HEK293 (cell line): ENCODE measurements around the gene TPM2.

ENCODE experiments used
- BCL11A ChIP-seq: fragments of 450-650 bp; formaldehyde crosslinking; IDR thresholded peaks from 2 replicates; pipeline ENCODE4 v1.5.1; 2016; ENCODE audit warnings: low read depth, missing biosample characterization, missing genetic modification characterization
- CTCF ChIP-seq: fragments of 450-650 bp; formaldehyde crosslinking; IDR thresholded peaks from 2 replicates; pipeline ENCODE4 v1.5.1; 2016; ENCODE audit warnings: missing biosample characterization, missing genetic modification characterization
- SP3 ChIP-seq: fragments of 450-650 bp; formaldehyde crosslinking; IDR thresholded peaks from 2 replicates; pipeline ENCODE4 v1.5.1; 2016; ENCODE audit warnings: missing biosample characterization, missing genetic modification characterization
- YY1 ChIP-seq: fragments of 450-650 bp; formaldehyde crosslinking; IDR thresholded peaks from 2 replicates; pipeline ENCODE4 v1.5.1; 2018; ENCODE audit warnings: missing biosample characterization, missing genetic modification characterization
- ZBTB1 ChIP-seq: fragments of 450-650 bp; formaldehyde crosslinking; IDR thresholded peaks from 2 replicates; pipeline ENCODE4 v1.5.1; 2016; ENCODE audit warnings: missing biosample characterization, missing genetic modification characterization
- ZBTB7A ChIP-seq: fragments of 450-650 bp; formaldehyde crosslinking; IDR thresholded peaks from 2 replicates; pipeline ENCODE4 v1.5.1; 2016; ENCODE audit warnings: low read depth, missing biosample characterization, missing genetic modification characterization
- ZNF23 ChIP-seq: fragments of 450-650 bp; formaldehyde crosslinking; IDR thresholded peaks from 2 replicates; pipeline ENCODE4 v1.5.1; 2016; ENCODE audit warnings: missing biosample characterization, missing genetic modification characterization, borderline replicate concordance
- ZNF350 ChIP-seq: fragments of 450-650 bp; formaldehyde crosslinking; IDR thresholded peaks from 2 replicates; pipeline ENCODE4 v1.5.0; 2017; ENCODE audit warnings: missing biosample characterization, mild to moderate bottlenecking, missing genetic modification characterization
- ZNF558 ChIP-seq: fragments of 450-650 bp; formaldehyde crosslinking; IDR thresholded peaks from 2 replicates; pipeline ENCODE4 v1.5.1; 2016; ENCODE audit warnings: missing biosample characterization, missing genetic modification characterization
- ZSCAN30 ChIP-seq: fragments of 450-650 bp; IDR thresholded peaks from 2 replicates; pipeline ENCODE4 v1.5.1; 2018; ENCODE audit warnings: missing biosample characterization, mild to moderate bottlenecking, missing genetic modification characterization, moderate library complexity
- TF ChIP-seq, protein P1 (sequence below): fragments of 450-650 bp; formaldehyde crosslinking; IDR thresholded peaks from 2 replicates; pipeline ENCODE4 v1.5.1; 2016; ENCODE audit warnings: missing biosample characterization, missing genetic modification characterization, low read depth
- TF ChIP-seq, protein P2 (sequence below): fragments of 450-650 bp; formaldehyde crosslinking; optimal IDR thresholded peaks from 2 replicates; pipeline ENCODE3; 2016; ENCODE audit warnings: missing biosample characterization, mild to moderate bottlenecking, missing genetic modification characterization
- TF ChIP-seq, protein P3 (sequence below): fragments of 450-650 bp; formaldehyde crosslinking; conservative IDR thresholded peaks from 2 replicates; pipeline ENCODE4 v1.5.1; 2016; ENCODE audit warnings: low read depth, missing biosample characterization, missing genetic modification characterization

- TF ChIP-seq ZSCAN30 (tag by site-specific recombination) (no peak), BCL11A (no peak), CTCF (tag by site-specific recombination) (no peak), ZNF350 (no peak), ZBTB7A (no peak), ZBTB1 (tag by site-specific recombination) (no peak), ZNF558 (no peak), YY1 (tag by site-specific recombination) (no peak), SP3 (tag by site-specific recombination) (no peak), ZNF23 (no peak)
- TF ChIP-seq, protein P1, sequence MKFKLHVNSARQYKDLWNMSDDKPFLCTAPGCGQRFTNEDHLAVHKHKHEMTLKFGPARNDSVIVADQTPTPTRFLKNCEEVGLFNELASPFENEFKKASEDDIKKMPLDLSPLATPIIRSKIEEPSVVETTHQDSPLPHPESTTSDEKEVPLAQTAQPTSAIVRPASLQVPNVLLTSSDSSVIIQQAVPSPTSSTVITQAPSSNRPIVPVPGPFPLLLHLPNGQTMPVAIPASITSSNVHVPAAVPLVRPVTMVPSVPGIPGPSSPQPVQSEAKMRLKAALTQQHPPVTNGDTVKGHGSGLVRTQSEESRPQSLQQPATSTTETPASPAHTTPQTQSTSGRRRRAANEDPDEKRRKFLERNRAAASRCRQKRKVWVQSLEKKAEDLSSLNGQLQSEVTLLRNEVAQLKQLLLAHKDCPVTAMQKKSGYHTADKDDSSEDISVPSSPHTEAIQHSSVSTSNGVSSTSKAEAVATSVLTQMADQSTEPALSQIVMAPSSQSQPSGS (tag by site-specific recombination), result no peak
- TF ChIP-seq, protein P2, sequence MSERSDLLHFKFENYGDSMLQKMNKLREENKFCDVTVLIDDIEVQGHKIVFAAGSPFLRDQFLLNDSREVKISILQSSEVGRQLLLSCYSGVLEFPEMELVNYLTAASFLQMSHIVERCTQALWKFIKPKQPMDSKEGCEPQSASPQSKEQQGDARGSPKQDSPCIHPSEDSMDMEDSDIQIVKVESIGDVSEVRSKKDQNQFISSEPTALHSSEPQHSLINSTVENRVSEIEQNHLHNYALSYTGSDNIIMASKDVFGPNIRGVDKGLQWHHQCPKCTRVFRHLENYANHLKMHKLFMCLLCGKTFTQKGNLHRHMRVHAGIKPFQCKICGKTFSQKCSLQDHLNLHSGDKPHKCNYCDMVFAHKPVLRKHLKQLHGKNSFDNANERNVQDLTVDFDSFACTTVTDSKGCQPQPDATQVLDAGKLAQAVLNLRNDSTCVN, result no peak
- TF ChIP-seq, protein P3, sequence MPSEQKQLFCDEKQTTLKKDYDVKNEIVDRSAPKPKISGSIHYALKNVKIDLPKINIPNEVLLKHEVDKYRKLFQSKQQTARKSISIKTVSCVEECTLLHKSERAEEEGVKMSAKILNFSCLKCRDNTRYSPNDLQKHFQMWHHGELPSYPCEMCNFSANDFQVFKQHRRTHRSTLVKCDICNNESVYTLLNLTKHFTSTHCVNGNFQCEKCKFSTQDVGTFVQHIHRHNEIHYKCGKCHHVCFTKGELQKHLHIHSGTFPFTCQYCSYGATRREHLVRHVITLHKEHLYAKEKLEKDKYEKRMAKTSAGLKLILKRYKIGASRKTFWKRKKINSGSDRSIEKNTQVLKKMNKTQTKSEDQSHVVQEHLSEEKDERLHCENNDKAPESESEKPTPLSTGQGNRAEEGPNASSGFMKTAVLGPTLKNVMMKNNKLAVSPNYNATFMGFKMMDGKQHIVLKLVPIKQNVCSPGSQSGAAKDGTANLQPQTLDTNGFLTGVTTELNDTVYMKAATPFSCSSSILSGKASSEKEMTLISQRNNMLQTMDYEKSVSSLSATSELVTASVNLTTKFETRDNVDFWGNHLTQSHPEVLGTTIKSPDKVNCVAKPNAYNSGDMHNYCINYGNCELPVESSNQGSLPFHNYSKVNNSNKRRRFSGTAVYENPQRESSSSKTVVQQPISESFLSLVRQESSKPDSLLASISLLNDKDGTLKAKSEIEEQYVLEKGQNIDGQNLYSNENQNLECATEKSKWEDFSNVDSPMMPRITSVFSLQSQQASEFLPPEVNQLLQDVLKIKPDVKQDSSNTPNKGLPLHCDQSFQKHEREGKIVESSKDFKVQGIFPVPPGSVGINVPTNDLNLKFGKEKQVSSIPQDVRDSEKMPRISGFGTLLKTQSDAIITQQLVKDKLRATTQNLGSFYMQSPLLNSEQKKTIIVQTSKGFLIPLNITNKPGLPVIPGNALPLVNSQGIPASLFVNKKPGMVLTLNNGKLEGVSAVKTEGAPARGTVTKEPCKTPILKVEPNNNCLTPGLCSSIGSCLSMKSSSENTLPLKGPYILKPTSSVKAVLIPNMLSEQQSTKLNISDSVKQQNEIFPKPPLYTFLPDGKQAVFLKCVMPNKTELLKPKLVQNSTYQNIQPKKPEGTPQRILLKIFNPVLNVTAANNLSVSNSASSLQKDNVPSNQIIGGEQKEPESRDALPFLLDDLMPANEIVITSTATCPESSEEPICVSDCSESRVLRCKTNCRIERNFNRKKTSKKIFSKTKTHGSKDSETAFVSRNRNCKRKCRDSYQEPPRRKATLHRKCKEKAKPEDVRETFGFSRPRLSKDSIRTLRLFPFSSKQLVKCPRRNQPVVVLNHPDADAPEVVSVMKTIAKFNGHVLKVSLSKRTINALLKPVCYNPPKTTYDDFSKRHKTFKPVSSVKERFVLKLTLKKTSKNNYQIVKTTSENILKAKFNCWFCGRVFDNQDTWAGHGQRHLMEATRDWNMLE, result no peak
Measured at GRCh38 chr9:35723426-35723825, 33.7 kb upstream of the TPM2 start.
